ENCODE data around the gene SCAP. TPM values are rescaled to one million over a fixed set of nuclear protein-coding genes. Genes with fewer than 3 reads are reported as not detected.

SCAP gene
- polyA plus RNA-seq, 1 of the 3 experiments (the other 2 are of a cell fraction): 28.0 TPM

- H3K9ac ChIP-seq: no peak overlapping the region
- ChIA-PET POLR2A (no interaction called here), CTCF (interaction anchor here (0.9 kb wide), 1 partner anchor 71 kb away, joined by 3 read pairs; no protein-coding TSS in a partner anchor)
- 97% methylated on average over 12 of the region's 12 CpGs for WGBS (ENCODE audit: low lambda C conversion rate)
- H3F3A ChIP-seq (replicated peaks; ENCODE audit: insufficient read depth): peaks cover 4% of the 10 kb centered on the region
- H3K36me3 ChIP-seq (replicated peaks in 1 of 2; ENCODE audit: control insufficient read depth in 1 of 2, insufficient read depth in 2 of 2, low read length in 1 of 2): peaks cover 3 to 13% of the 10 kb centered on the region in 2 experiments
- H3K4me1 ChIP-seq (ENCODE audit: control insufficient read depth in 1 of 2, insufficient read depth in 2 of 2, low read depth in 1 of 2, low read length in 1 of 2): no peaks in the 10 kb centered on the region
- TF ChIP-seq, protein P1, sequence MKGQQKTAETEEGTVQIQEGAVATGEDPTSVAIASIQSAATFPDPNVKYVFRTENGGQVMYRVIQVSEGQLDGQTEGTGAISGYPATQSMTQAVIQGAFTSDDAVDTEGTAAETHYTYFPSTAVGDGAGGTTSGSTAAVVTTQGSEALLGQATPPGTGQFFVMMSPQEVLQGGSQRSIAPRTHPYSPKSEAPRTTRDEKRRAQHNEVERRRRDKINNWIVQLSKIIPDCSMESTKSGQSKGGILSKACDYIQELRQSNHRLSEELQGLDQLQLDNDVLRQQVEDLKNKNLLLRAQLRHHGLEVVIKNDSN (IDR thresholded peaks at IDR 0.05; ENCODE audit: borderline replicate concordance, low read depth): no peak
- TF ChIP-seq SMC3 (IDR thresholded peaks at IDR 0.05; ENCODE audit: low read depth, low read length): no peak
- no peak for TF ChIP-seq RCOR1 (IDR thresholded peaks at IDR 0.05; ENCODE audit: low read length)
- no peak for TF ChIP-seq GATA2 (CRISPR knock-in tag; IDR thresholded peaks at IDR 0.05)
- TF ChIP-seq EZH2phosphoT487 (IDR thresholded peaks at IDR 0.05; ENCODE audit: borderline replicate concordance, low read depth): no peak
- TF ChIP-seq NRF1 (IDR thresholded peaks at IDR 0.05; ENCODE audit: low read depth, low read length): no peak
- no peak for TF ChIP-seq YY1 (IDR thresholded peaks at IDR 0.05; ENCODE audit: low read depth)
- TF ChIP-seq TCF12 (IDR thresholded peaks at IDR 0.05): no peak
- no peak for TF ChIP-seq RFX5 (IDR thresholded peaks at IDR 0.05; ENCODE audit: low read length)
- no peak for TF ChIP-seq CHD2 (IDR thresholded peaks at IDR 0.05; ENCODE audit: low read length, partially characterized antibody)
- TF ChIP-seq EP300 (IDR thresholded peaks at IDR 0.05; ENCODE audit: borderline replicate concordance in 1 of 2, low read depth in 1 of 2, low read length in 1 of 2): no peak
- no peak for TF ChIP-seq CTCF (IDR thresholded peaks at IDR 0.05)
- TF ChIP-seq GABPA (IDR thresholded peaks at IDR 0.05; ENCODE audit: low read depth): no peak
- no peak for TF ChIP-seq MEF2A (IDR thresholded peaks at IDR 0.05; ENCODE audit: borderline replicate concordance, low read depth)
- TF ChIP-seq JUND (IDR thresholded peaks at IDR 0.05): no peak
- TF ChIP-seq ELF1 (IDR thresholded peaks at IDR 0.05): no peak
- TF ChIP-seq RXRA (IDR thresholded peaks at IDR 0.05; ENCODE audit: borderline replicate concordance, low read depth): no peak
- no peak for TF ChIP-seq REST (IDR thresholded peaks at IDR 0.05; ENCODE audit: low read depth, low read length)
- TF ChIP-seq TAF1 (IDR thresholded peaks at IDR 0.05; ENCODE audit: borderline replicate concordance, low read depth, low read length): no peak
- no peak for TF ChIP-seq IRF3 (IDR thresholded peaks at IDR 0.05; ENCODE audit: low read depth, low read length)
- no peaks in the 10 kb centered on the region for H4K20me1 ChIP-seq (ENCODE audit: insufficient read depth)
- no peak for DNase-seq
- H3K27ac ChIP-seq (ENCODE audit: low read depth in 2 of 2, low read length in 1 of 2): no peak overlapping the region
- H3K79me2 ChIP-seq (ENCODE audit: insufficient read depth): no peaks in the 10 kb centered on the region
- no peak overlapping the region for H3K4me2 ChIP-seq
- no peak overlapping the region for H2AFZ ChIP-seq (ENCODE audit: low read depth)
- H3K27me3 ChIP-seq (ENCODE audit: insufficient read depth): no peaks in the 10 kb centered on the region
- no peak overlapping the region for H3K4me3 ChIP-seq (ENCODE audit: low read depth in 2 of 2, low read length in 1 of 2)
- no peaks in the 10 kb centered on the region for H3K9me2 ChIP-seq
- H3K9me3 ChIP-seq: no peaks in the 10 kb centered on the region
These were observed 16.0 kb upstream of the SCAP start for GRCh38 chr3:47491777-47492176.

Measured in SK-N-SH (cell line).